Breast epithelium (tissue), 3 donors: ENCODE measurements around the gene MZT2A.
"Not testable (repeated sequence)": the region's sequence is repeated elsewhere in the genome, so short reads cannot be mapped to it uniquely, and the experiment has no call there.

Experiments
- POLR2A ChIP-seq: fragments of 450-650 bp; IDR thresholded peaks from one replicate; pipeline ENCODE4 v1.6.1; 2016; ENCODE audit warnings: antibody characterized with exemption, mild to moderate bottlenecking, moderate library complexity
- TF ChIP-seq, protein P1 (sequence below), 3 donors: fragments of 450-650 bp; IDR thresholded peaks; one replicate each; pipeline ENCODE4 v1.5.1; 2016 to 2017; ENCODE audit warnings: antibody characterized with exemption in 3 of 3, mild to moderate bottlenecking in 3 of 3, moderate library complexity in 3 of 3

DNA sequence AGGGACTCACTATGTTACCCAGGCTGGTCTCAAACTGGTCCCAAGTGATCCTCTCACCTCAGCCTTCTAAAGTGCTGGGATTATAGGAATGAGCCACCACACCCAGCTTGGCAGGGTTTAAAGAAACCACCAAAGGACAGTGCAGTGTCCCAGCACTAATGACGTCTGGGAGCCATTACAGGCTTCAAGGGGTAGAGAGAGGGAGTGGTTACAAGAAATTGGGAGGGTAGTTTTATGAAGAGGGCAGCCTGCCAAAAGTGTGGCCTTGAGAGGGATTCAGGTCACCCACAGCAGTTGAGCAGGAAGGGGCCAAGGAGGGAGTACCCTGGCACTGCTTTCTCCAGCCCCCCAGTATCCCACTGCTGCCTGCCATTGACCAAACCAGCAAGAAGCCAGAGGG is 15.0 kb downstream of the MZT2A start:
- TF ChIP-seq, protein P1, sequence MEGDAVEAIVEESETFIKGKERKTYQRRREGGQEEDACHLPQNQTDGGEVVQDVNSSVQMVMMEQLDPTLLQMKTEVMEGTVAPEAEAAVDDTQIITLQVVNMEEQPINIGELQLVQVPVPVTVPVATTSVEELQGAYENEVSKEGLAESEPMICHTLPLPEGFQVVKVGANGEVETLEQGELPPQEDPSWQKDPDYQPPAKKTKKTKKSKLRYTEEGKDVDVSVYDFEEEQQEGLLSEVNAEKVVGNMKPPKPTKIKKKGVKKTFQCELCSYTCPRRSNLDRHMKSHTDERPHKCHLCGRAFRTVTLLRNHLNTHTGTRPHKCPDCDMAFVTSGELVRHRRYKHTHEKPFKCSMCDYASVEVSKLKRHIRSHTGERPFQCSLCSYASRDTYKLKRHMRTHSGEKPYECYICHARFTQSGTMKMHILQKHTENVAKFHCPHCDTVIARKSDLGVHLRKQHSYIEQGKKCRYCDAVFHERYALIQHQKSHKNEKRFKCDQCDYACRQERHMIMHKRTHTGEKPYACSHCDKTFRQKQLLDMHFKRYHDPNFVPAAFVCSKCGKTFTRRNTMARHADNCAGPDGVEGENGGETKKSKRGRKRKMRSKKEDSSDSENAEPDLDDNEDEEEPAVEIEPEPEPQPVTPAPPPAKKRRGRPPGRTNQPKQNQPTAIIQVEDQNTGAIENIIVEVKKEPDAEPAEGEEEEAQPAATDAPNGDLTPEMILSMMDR (IDR thresholded peaks at IDR 0.05): not testable (repeated sequence)
- not testable (repeated sequence) for TF ChIP-seq POLR2A
